ENCODE results near the gene RHBDD3.
"Not testable (repeated sequence)": the region's sequence is repeated elsewhere in the genome, so short reads cannot be mapped to it uniquely, and the experiment has no call there.

RHBDD3 gene

DNA sequence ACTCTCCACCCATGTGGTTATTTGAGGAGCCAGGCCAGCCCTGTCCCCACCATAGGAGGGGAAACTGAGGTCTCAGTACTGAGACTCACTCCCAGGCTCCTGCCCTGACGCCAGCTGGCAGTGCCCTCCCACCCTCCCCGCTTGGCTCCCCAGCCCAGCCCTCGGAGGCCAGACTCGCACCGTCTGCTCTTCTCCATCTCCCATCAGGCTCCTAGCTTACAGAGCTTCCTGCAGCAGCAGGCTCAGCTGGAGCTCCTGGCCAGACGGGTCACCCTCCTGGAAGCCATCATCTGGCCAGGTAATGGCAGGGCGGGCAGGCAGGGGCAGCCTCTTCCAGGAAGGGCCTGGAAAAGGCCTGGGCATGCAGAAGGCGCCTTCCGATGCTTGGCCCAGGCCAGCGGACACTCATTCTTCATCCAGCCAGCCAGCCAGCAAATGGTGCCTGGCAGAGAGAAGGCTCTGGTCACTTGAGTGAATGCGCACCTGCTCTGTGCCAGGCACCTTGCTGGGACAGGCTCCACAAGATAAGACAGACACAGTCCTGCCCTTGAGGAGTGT is 12.6 kb downstream of the RHBDD3 start:
- DNase-seq (ENCODE audit: low read depth) = no peak
- TF ChIP-seq, protein P1, sequence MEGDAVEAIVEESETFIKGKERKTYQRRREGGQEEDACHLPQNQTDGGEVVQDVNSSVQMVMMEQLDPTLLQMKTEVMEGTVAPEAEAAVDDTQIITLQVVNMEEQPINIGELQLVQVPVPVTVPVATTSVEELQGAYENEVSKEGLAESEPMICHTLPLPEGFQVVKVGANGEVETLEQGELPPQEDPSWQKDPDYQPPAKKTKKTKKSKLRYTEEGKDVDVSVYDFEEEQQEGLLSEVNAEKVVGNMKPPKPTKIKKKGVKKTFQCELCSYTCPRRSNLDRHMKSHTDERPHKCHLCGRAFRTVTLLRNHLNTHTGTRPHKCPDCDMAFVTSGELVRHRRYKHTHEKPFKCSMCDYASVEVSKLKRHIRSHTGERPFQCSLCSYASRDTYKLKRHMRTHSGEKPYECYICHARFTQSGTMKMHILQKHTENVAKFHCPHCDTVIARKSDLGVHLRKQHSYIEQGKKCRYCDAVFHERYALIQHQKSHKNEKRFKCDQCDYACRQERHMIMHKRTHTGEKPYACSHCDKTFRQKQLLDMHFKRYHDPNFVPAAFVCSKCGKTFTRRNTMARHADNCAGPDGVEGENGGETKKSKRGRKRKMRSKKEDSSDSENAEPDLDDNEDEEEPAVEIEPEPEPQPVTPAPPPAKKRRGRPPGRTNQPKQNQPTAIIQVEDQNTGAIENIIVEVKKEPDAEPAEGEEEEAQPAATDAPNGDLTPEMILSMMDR (conservative IDR thresholded peaks at IDR 0.05; ENCODE audit: low read depth, low read length) = no peak
- H3K4me3 ChIP-seq (ENCODE audit: low read depth, low read length) = no peak overlapping the region

DNA sequence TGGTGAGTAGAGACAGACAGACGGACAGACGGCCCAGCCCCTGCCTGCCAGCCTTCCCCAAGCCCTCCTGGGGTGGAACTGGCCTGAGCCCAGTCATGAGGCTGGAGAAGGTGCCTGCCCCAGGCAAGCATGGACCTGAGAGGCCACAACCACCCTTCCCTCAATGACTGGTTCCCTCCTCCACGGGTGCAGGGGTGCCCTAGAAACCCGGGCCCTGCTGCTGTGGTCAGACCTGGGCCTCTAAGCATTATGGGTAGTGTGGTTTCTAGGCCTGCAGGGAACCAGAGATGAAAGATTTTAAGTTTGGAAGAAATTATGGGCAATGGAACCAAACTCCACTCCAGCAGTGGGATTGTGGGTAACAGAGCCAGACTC is 13.5 kb downstream of the RHBDD3 start:
- TF ChIP-seq, protein P1 (conservative IDR thresholded peaks at IDR 0.05; ENCODE audit: low read depth, low read length) = no peak
- H3K4me3 ChIP-seq (ENCODE audit: low read depth, low read length) = no peak overlapping the region
- no peak for DNase-seq (ENCODE audit: low read depth)

DNA sequence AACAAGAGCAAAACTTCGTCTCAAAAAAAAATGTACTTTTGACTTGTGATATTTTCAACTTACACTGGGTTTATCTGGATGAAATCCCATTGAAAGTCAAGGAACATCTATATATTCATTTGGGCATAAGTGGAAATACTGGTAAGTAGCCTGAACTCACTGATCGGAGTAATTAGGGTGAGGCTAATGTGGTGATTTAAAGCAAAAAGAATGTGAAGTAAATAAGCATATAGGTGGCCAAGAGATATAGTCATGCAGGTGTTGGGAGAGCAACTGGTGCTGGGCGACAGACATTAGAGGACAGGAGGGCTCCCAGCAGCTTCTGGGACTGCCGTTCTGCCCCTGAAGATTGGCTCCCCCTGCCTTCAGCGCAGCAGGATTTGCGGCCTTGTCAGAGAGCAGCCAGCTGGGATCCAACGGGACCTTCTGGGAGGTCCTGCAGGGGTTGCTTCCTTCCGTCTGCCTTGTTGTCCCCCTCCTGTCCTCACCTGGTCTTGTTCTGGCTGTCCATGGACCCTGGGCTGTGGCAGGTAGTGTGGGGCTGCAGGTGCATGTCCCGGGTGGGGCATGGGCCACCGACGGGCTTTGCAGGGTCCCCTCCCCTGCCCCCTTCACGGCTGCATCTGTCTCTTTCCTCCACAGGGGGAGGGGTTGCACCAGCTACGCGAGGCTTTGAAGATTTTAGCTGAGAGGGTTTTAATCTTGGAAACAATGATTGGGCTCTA is 14.1 kb downstream of the RHBDD3 start:
- no peak for DNase-seq (ENCODE audit: low read depth)
- TF ChIP-seq, protein P1 (conservative IDR thresholded peaks at IDR 0.05; ENCODE audit: low read depth, low read length) = no peak
- no peak overlapping the region for H3K4me3 ChIP-seq (ENCODE audit: low read depth, low read length)

DNA sequence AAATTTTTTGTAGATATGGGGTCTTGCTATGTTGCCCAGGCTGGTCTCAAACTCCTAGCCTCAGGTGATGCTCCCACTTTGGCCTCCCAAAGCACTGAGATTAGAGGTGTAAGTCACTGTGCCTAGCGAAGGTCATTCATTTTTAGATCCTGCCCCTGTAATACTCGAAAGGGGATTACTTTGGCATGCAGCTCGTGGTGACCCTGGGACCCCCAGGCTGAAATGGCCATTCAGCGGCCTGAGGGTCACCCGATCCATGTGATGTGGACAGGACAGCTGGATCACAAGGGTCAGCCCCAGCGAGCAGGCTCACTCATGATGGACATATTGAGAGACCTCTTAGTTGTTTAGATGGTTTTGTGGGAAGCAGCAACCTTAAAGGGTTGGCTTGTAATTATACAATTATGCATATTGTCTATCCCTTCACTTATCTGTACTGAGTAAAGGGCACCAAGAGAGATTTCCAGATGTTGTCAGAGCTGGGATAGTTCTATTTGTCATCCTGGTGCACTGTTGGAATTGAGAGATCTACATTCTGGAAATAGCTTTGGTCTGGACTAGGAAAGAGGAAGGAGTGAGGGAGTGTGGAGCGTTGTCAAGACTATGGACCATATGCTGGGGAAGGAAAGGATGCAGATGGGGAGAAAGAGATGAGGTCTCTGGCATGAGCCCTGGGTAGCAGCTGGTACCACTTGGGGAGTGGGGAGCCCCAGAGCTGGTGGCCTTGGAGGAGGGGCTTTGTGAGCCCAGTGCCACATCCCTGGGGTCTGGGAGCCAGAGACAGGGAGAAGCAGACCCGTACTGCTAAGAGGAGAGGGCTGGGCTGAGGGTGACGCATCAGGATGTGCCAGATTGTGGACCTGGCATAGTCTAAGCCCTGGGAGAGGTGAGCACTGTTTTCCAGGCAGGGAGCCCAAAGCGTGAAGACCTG is 15.5 kb downstream of the RHBDD3 start:
- no peak overlapping the region for H3K4me3 ChIP-seq (ENCODE audit: low read depth, low read length)
- TF ChIP-seq, protein P1 (conservative IDR thresholded peaks at IDR 0.05; ENCODE audit: low read depth, low read length) = no peak
- no peak for DNase-seq (ENCODE audit: low read depth)

DNA sequence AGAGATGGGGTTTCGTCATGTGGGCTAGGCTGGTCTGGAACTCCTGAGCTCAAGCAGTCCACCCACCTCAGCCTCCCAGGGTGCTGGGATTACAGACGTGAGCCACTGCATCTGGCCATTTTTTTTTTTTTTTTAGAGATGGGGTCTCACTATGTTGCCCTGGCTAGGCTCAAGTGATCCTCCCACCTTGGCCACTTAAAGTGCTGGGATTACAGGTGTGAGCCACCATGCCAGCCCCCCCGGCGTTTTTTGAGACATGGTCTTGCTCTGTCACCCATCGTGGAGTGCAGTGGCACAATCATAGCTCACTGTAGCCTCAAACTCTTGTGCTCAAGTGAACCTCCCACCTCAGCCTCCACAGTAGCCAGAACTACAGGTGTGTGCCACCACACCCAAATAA is 16.5 kb downstream of the RHBDD3 start:
- no peak for DNase-seq (ENCODE audit: low read depth)
- no peak overlapping the region for H3K4me3 ChIP-seq (ENCODE audit: low read depth, low read length)
- TF ChIP-seq, protein P1 (conservative IDR thresholded peaks at IDR 0.05; ENCODE audit: low read depth, low read length) = no peak

DNA sequence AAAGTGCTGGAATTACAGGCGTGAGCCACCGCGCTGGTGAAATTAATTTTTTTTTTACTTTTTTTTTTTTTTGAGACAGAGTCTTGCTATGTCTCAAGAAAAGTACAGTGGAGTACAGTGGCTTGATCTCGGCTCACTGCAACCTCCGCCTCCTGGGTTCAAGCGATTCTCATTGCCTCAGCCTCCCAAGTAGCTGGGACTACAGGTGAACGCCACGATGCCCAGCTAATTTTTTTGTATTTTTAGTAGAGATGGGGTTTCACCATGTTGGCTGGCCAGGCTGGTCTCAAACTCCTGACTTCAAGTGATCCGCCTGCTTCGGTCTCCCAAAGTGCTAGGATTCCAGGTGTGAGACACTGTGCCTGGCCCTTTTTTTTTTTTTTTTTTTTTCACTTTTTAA is 19.9 kb downstream of the RHBDD3 start:
- not testable (repeated sequence) for H3K4me3 ChIP-seq (ENCODE audit: low read depth, low read length); DNase-seq (ENCODE audit: low read depth)

DNA sequence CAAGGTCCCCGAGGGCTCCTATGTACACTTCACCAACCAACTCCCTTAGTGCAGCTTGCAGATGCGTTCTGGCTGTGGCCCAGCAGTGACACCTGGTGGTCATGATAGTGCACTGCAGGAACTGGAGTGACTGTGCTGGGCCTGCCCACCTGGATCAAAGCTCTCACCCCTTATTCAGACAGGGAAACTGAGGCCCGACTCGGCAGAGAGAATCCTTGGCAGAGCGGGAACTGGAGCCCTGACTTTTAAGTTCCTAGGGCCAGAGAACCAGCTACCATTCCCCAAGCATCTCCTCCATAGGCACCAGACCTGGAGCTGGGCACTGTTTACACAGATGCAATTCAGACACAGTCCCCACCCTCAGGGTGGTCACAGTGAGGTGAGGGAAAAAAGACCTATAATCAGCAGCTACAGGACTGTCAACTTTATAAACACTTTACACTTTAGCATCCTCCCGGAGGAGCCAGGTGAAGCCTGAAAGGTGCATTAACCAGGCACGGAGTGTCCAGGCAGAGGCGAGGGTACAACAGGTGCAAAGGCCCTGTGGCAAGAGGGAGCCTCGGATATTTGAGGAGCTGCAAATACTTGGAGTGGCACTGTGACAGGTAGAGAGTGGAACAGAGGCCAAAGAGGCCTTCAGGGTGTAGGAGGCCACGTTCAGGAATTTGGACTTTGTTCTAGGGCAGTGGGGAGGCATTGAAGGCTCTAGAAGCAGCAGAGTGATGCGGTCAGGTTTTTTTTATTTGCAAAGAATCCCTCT is 22.0 kb downstream of the RHBDD3 start:
- peak; percentile 81 for DNase-seq (ENCODE audit: low read depth)
- no peak overlapping the region for H3K4me3 ChIP-seq (ENCODE audit: low read depth, low read length)
- TF ChIP-seq, protein P1 (conservative IDR thresholded peaks at IDR 0.05; ENCODE audit: low read depth, low read length) = peak; percentile 99

All from choroid plexus epithelial cell (primary cell).